ENCODE measurements around the gene SIM1.

DNA sequence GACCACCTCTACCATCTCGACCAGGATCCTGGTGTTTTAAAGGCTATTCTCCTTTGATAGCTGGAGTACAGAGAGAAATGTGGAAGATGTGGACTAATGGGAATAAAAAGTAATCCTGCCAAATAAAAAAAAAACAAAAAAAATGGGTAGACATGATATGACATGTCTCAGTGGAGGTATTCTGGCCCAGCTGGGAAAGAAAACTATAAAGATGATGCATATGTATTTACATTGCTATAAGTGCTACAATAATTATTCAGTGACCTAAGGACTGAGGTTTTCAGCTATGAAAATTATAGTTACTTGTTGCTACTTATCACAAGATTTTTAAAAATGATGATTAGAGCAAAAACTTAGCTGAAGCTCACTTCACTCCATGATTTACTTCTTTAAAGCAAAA lies 101.1 kb downstream of the SIM1 start:
- TF ChIP-seq, protein P1, sequence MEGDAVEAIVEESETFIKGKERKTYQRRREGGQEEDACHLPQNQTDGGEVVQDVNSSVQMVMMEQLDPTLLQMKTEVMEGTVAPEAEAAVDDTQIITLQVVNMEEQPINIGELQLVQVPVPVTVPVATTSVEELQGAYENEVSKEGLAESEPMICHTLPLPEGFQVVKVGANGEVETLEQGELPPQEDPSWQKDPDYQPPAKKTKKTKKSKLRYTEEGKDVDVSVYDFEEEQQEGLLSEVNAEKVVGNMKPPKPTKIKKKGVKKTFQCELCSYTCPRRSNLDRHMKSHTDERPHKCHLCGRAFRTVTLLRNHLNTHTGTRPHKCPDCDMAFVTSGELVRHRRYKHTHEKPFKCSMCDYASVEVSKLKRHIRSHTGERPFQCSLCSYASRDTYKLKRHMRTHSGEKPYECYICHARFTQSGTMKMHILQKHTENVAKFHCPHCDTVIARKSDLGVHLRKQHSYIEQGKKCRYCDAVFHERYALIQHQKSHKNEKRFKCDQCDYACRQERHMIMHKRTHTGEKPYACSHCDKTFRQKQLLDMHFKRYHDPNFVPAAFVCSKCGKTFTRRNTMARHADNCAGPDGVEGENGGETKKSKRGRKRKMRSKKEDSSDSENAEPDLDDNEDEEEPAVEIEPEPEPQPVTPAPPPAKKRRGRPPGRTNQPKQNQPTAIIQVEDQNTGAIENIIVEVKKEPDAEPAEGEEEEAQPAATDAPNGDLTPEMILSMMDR (IDR thresholded peaks at IDR 0.05; ENCODE audit: low read depth, low read length), result no peak
- TF ChIP-seq MYC (IDR thresholded peaks at IDR 0.05; ENCODE audit: low read depth, low read length), result no peak
